PFSK-1 (cell line): ENCODE measurements around the gene RGS9.

ENCODE experiments used
- POLR2AphosphoS5 ChIP-seq: IDR thresholded peaks from 2 replicates; pipeline ENCODE4 v1.6.1; 2012; ENCODE audit warnings: low read depth, mild to moderate bottlenecking, control low read depth, low read length, moderate library complexity
- REST ChIP-seq, 2 experiments: IDR thresholded peaks; 2 replicates each; pipeline versions ENCODE4 v1.6.1 to v1.8.0; 2011 to 2012; ENCODE audit warnings: low read depth in 2 of 2, low read length in 2 of 2, control low read depth in 1 of 2, inconsistent platforms in 1 of 2, mild to moderate bottlenecking in 1 of 2, moderate library complexity in 1 of 2; ENCODE audit not compliant: insufficient read depth in 1 of 2
- SIN3A ChIP-seq: IDR thresholded peaks from 2 replicates; pipeline ENCODE4 v1.6.1; 2012; ENCODE audit warnings: mild to moderate bottlenecking, low read length, moderate library complexity, borderline replicate concordance; ENCODE audit not compliant: insufficient read depth
- TAF1 ChIP-seq: IDR thresholded peaks from 2 replicates; pipeline ENCODE4 v1.6.1; 2012; ENCODE audit warnings: low read length, control low read depth, borderline replicate concordance; ENCODE audit not compliant: insufficient read depth

GRCh38 chr17:65194670-65195334 is 57.6 kb downstream of the RGS9 start:
- TF ChIP-seq REST (IDR thresholded peaks at IDR 0.05; ENCODE audit: insufficient read depth in 1 of 2, low read depth in 2 of 2, low read length in 2 of 2) (no peak), POLR2AphosphoS5 (no peak), TAF1 (no peak), SIN3A (no peak)
